ENCODE measurements around the gene LRP1B.

The LRP1B gene

GRCh38 chr2:141393214-141393545, 737.6 kb downstream of the LRP1B start:
- Histone ChIP-seq H3K4me3 (no peak overlapping the region), H3K27ac (no peak overlapping the region)
- no peak for TF ChIP-seq CTCF (IDR thresholded peaks at IDR 0.05)
- no peak for DNase-seq (ENCODE audit: low spot score)

GRCh38 chr2:141392517-141393213, 738.2 kb downstream of the LRP1B start:
- no peak overlapping the region for H3K27ac ChIP-seq
- no peak for DNase-seq (ENCODE audit: low spot score)
- no peak overlapping the region for H3K4me3 ChIP-seq
- TF ChIP-seq CTCF (IDR thresholded peaks at IDR 0.05): no peak

GRCh38 chr2:141386168-141386567, 744.6 kb downstream of the LRP1B start:
- no peak for TF ChIP-seq CTCF (IDR thresholded peaks at IDR 0.05)
- Histone ChIP-seq H3K4me3 (no peak overlapping the region), H3K27ac (no peak overlapping the region)
- DNase-seq (ENCODE audit: low spot score): no peak

- H3K4me3 ChIP-seq: no peak overlapping the region
- TF ChIP-seq CTCF (IDR thresholded peaks at IDR 0.05): no peak
- DNase-seq (ENCODE audit: low spot score): no peak
- no peak overlapping the region for H3K27ac ChIP-seq
Measured at GRCh38 chr2:141384676-141385075, 746.1 kb downstream of the LRP1B start.

GRCh38 chr2:141381946-141382345, 748.9 kb downstream of the LRP1B start:
- Histone ChIP-seq H3K4me3 (no peak overlapping the region), H3K27ac (no peak overlapping the region)
- no peak for DNase-seq (ENCODE audit: low spot score)
- TF ChIP-seq CTCF (IDR thresholded peaks at IDR 0.05): no peak

GRCh38 chr2:141380008-141380979, 750.5 kb downstream of the LRP1B start:
- no peak overlapping the region for H3K27ac ChIP-seq
- H3K4me3 ChIP-seq: no peak overlapping the region
- no peak for TF ChIP-seq CTCF (IDR thresholded peaks at IDR 0.05)
- DNase-seq (ENCODE audit: low spot score): no peak

Data from coronary artery (tissue), 2 donors.